Measurements from ENCODE around the gene CLIC4.
"Not testable (repeated sequence)": the region's sequence is repeated elsewhere in the genome, so short reads cannot be mapped to it uniquely, and the experiment has no call there.

CLIC4 gene

DNA sequence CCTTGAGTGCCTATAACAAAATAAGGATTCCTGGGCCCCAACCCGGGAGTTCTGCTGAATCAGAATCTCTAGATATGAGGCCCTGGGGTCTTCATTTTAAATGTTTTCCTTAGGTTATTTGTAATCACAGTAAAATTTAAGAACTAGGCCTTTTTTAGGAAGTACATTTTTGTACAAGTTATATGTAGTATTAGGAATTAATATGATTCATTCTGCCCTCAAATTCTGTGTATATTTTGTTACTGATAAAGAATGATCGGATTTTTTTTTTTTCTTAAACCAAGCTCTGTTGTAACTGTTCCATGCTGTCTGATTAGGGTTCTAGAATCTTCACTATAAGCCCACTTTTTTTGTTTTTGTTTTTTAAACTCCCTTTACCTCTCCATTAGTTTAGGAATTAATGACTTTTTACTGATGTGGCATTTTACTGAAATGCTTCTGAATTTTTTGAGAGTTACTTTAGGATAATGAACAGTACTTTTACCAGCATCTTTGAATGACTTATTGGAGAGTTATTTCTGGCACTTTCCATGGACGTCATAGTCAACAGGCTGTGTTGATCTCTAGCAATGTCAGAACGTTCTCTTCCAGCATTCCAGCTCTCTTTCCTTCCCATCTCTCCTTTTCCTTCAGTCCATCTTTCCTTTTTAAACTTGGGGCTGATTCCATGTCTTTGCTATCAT lies 48.3 kb downstream of the CLIC4 start:
- ChIA-PET CTCF (interaction anchor here (1.7 to 2.5 kb wide), 2 partner anchors 8 to 105 kb away, joined by 6 to 13 read pairs; no protein-coding TSS in a partner anchor), POLR2A (interaction anchor here (1.3 kb wide), 1 partner anchor 48 kb away, joined by 5 read pairs; the partner anchor contains the start of gene CLIC4)
- TF ChIP-seq CTCF (IDR thresholded peaks at IDR 0.05; ENCODE audit: insufficient read depth, low read length, missing control alignments): no peak
- DNase-seq (ENCODE audit: low read depth, low spot score): peak; percentile 62
- H3K4me3 ChIP-seq (ENCODE audit: low read depth, low read length): no peak overlapping the region

DNA sequence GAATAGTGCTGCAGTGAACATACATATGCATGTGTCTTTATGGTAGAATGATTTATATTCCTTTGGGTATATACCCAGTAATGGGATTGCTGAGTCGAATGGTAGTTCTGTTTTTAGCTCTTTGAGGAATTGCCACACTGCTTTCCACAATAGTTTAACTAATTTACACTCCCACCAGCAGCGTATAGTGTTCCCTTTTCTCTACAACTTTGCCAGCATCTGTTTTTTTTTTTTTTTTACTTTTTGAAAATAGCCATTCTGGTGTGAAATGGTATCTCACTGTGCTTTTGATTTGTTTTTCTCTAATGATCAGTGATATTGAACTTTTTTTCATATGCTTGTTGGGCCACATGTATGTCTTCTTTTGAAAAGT lies 48.9 kb downstream of the CLIC4 start:
- not testable (repeated sequence) for H3K4me3 ChIP-seq (ENCODE audit: low read depth, low read length); DNase-seq (ENCODE audit: low read depth, low spot score)
- ChIA-PET POLR2A (interaction anchor here (1.3 kb wide), 1 partner anchor 49 kb away, joined by 5 read pairs; the partner anchor contains the start of gene CLIC4), CTCF (interaction anchor here (1.7 to 2.5 kb wide), 2 partner anchors 8 to 105 kb away, joined by 6 to 13 read pairs; no protein-coding TSS in a partner anchor)

DNA sequence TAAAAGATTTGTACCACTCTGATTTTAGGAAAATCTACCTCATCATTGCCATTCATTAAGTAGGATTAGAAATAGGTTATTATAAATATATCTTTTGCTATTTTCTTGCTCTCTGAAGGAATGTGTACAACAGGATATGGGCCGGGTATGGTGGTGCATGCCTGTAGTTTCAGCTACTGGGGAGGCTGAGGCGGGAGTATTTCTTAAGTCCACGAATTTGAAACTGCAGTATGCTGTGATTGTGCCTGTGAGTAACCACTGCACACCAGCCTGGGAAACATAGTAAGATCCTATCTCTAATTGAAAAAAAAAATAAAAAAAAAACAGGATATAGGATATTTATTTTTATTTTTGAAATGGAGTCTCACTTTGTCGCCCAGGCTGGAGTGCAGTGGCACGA lies 50.0 kb downstream of the CLIC4 start:
- no peak for DNase-seq (ENCODE audit: low read depth, low spot score)
- ChIA-PET POLR2A (no interaction called here), CTCF (no interaction called here)
- no peak for TF ChIP-seq CTCF (IDR thresholded peaks at IDR 0.05; ENCODE audit: insufficient read depth, low read length, missing control alignments)
- H3K4me3 ChIP-seq (ENCODE audit: low read depth, low read length): no peak overlapping the region

GRCh38 chr1:24796524-24796923 lies 51.3 kb downstream of the CLIC4 start:
- TF ChIP-seq CTCF (IDR thresholded peaks at IDR 0.05; ENCODE audit: insufficient read depth, low read length, missing control alignments): no peak
- CTCF ChIA-PET: no interaction called here

GRCh38 chr1:24799242-24799641 lies 54.0 kb downstream of the CLIC4 start:
- POLR2A ChIA-PET; H3K4me3 ChIP-seq (ENCODE audit: low read depth, low read length); CTCF ChIA-PET; DNase-seq (ENCODE audit: low read depth, low spot score): not testable (repeated sequence)

More at GRCh38 chr1:24796524-24796923, 51.3 kb downstream of the CLIC4 start:
- POLR2A ChIA-PET: no interaction called here
- no peak for DNase-seq (ENCODE audit: low read depth, low spot score)
- no peak overlapping the region for H3K4me3 ChIP-seq (ENCODE audit: low read depth, low read length)

GRCh38 chr1:24801176-24801575 lies 55.9 kb downstream of the CLIC4 start:
- no peak overlapping the region for H3K4me3 ChIP-seq (ENCODE audit: low read depth, low read length)
- ChIA-PET POLR2A (no interaction called here), CTCF (interaction anchor here (1.6 to 2.5 kb wide), 2 partner anchors 8 to 113 kb away, joined by 6 to 10 read pairs; no protein-coding TSS in a partner anchor)
- no peak for TF ChIP-seq CTCF (IDR thresholded peaks at IDR 0.05; ENCODE audit: insufficient read depth, low read length, missing control alignments)
- no peak for DNase-seq (ENCODE audit: low read depth, low spot score)

- ChIA-PET POLR2A (no interaction called here), CTCF (interaction anchor here (1.1 to 2.5 kb wide), 4 partner anchors 14 to 115 kb away, joined by 3 to 10 read pairs (median 4); no protein-coding TSS in a partner anchor)
- no peak for TF ChIP-seq CTCF (IDR thresholded peaks at IDR 0.05; ENCODE audit: insufficient read depth, low read length, missing control alignments)
- no peak for DNase-seq (ENCODE audit: low read depth, low spot score)
- H3K4me3 ChIP-seq (ENCODE audit: low read depth, low read length): no peak overlapping the region
Observed at GRCh38 chr1:24803220-24803619, 58.0 kb downstream of the CLIC4 start.
